PC-3 (cell line): ENCODE measurements around the gene C1QB. TPM values are rescaled to one million over a fixed set of nuclear protein-coding genes. Genes with fewer than 3 reads are reported as not detected.

Experiments
- ATAC-seq: fragments of 200-7000 bp; cut with Tn5 transposase; 2 replicates; pipeline ENCODE4 v1.9.1; 2020; ENCODE audit warnings: mild to moderate bottlenecking, moderate library complexity
- BruUV-seq: library from RNA; stranded (reverse); fragments of 400-500 nt; replicated peaks from 2 replicates; lab custom pipeline; 2021; lab: Mats Ljungman, UMichigan
- CTCF ChIA-PET: fragments of 300-600 bp; sonication (Branson Sonifier 250); formaldehyde crosslinking; loops from one replicate; lab custom pipeline; 2022; ENCODE audit warnings: antibody characterized with exemption; lab: Charles Lee
- POLR2A ChIA-PET: fragments of 300-600 bp; sonication (Branson Sonifier 250); formaldehyde crosslinking; loops from one replicate; lab custom pipeline; 2022; ENCODE audit warnings: antibody characterized with exemption; ENCODE audit not compliant: unreplicated experiment; lab: Charles Lee
- DNase-seq: peaks from one replicate; pipeline ENCODE4 v3.0.0-alpha.2; 2015
- H2AFZ ChIP-seq: fragments of 300-600 bp; sonication (generic); 2 replicates; pipeline ENCODE4 v1.6.0; 2016; ENCODE audit warnings: antibody characterized with exemption, low read length
- H3F3A ChIP-seq: fragments of 300-600 bp; sonication (generic); one replicate; pipeline ENCODE4 v1.6.0; 2017; ENCODE audit warnings: antibody characterized with exemption, low read length, control low read depth, mild to moderate bottlenecking; ENCODE audit not compliant: unreplicated experiment
- H3K27ac ChIP-seq: fragments of 300-600 bp; sonication (generic); 2 replicates; pipeline ENCODE4 v1.5.1; 2016; ENCODE audit warnings: mild to moderate bottlenecking, low read length
- H3K27me3 ChIP-seq: fragments of 300-600 bp; sonication (generic); 2 replicates; pipeline ENCODE4 v1.6.1; 2016; ENCODE audit warnings: low read length, mixed read lengths
- H3K36me3 ChIP-seq: fragments of 300-600 bp; sonication (generic); 2 replicates; pipeline ENCODE4 v1.6.1; 2016; ENCODE audit warnings: low read depth, mixed run types, low read length, mixed read lengths
- H3K4me1 ChIP-seq: fragments of 300-600 bp; sonication (generic); 2 replicates; pipeline ENCODE4 v1.5.1; 2016; ENCODE audit warnings: low read length; ENCODE audit not compliant: insufficient read depth
- H3K4me2 ChIP-seq: fragments of 300-600 bp; sonication (generic); 2 replicates; pipeline ENCODE4 v1.6.0; 2016; ENCODE audit warnings: low read length
- H3K4me3 ChIP-seq: fragments of 300-600 bp; sonication (generic); 2 replicates; pipeline ENCODE4 v1.5.1; 2016; ENCODE audit warnings: mild to moderate bottlenecking, low read length, mixed read lengths
- H3K79me2 ChIP-seq: fragments of 300-600 bp; sonication (generic); 2 replicates; pipeline ENCODE4 v1.6.1; 2017; ENCODE audit warnings: low read length, mixed read lengths
- H3K9ac ChIP-seq: fragments of 300-600 bp; sonication (generic); 2 replicates; pipeline ENCODE4 v1.6.0; 2016; ENCODE audit warnings: mild to moderate bottlenecking, low read length
- H3K9me2 ChIP-seq: fragments of 300-600 bp; sonication (generic); replicated peaks from 2 replicates; pipeline ENCODE4 v1.6.1; 2016; ENCODE audit warnings: mixed run types, low read length, mixed read lengths
- H3K9me3 ChIP-seq: fragments of 300-600 bp; sonication (generic); 2 replicates; pipeline ENCODE4 v1.6.1; 2016; ENCODE audit warnings: low read length, mixed read lengths
- H4K20me1 ChIP-seq: fragments of 300-600 bp; sonication (generic); 2 replicates; pipeline ENCODE4 v1.6.1; 2016; ENCODE audit warnings: low read length, mixed read lengths
- CTCF ChIP-seq: fragments of 300-600 bp; sonication (generic); conservative IDR thresholded peaks from 2 replicates; pipeline ENCODE4 v1.5.1; 2017; ENCODE audit warnings: antibody characterized with exemption, low read depth, mild to moderate bottlenecking, low read length
- EZH2 ChIP-seq: fragments of 300-600 bp; sonication (generic); IDR thresholded peaks from one replicate; pipeline ENCODE4 v1.6.1; 2017; ENCODE audit warnings: antibody characterized with exemption, mild to moderate bottlenecking, low read length; ENCODE audit not compliant: unreplicated experiment
- EZH2phosphoT487 ChIP-seq: fragments of 300-600 bp; sonication (generic); IDR thresholded peaks from 2 replicates; pipeline ENCODE4 v1.6.1; 2018; ENCODE audit warnings: mild to moderate bottlenecking, antibody characterized with exemption, low read length, borderline replicate concordance
- intact Hi-C: fragments of 100-400 bp; cut with micrococcal nuclease; formaldehyde crosslinking; loops from 2 replicates; pipeline ENCODE4 v1.9.0; 2023
- total RNA-seq: library from RNA; depleted of rRNA; stranded (reverse); fragments of >200 nt; gene quantifications from 2 replicates; pipeline ENCODE4 v1.2.3, GENCODE V29; 2014

C1QB gene
- total RNA-seq, 1 experiment from 2014 or later = not detected

- Histone ChIP-seq H4K20me1 (no peaks in the 10 kb centered on the region), H3K27me3 (no peaks in the 10 kb centered on the region), H3K4me3 (no peak overlapping the region), H3K36me3 (no peaks in the 10 kb centered on the region), H3K4me1 (no peaks in the 10 kb centered on the region), H3K9me2 (no peaks in the 10 kb centered on the region), H3K4me2 (no peak overlapping the region), H3K27ac (no peak overlapping the region), H3K9me3 (no peaks in the 10 kb centered on the region), H2AFZ (no peak overlapping the region), H3K79me2 (no peaks in the 10 kb centered on the region), H3F3A (no peaks in the 10 kb centered on the region), H3K9ac (no peak overlapping the region)
- no TSS peak for BruUV-seq
- intact Hi-C loops = no loop called here
- DNase-seq = no peak
- ChIA-PET CTCF (no interaction called here), POLR2A (no interaction called here)
- TF ChIP-seq EZH2 = no peak
- no peak for TF ChIP-seq CTCF
- no peak for TF ChIP-seq EZH2phosphoT487
- ATAC-seq = no peak
Measured at GRCh38 chr1:22637907-22638445, 15.1 kb upstream of the C1QB start.

DNA sequence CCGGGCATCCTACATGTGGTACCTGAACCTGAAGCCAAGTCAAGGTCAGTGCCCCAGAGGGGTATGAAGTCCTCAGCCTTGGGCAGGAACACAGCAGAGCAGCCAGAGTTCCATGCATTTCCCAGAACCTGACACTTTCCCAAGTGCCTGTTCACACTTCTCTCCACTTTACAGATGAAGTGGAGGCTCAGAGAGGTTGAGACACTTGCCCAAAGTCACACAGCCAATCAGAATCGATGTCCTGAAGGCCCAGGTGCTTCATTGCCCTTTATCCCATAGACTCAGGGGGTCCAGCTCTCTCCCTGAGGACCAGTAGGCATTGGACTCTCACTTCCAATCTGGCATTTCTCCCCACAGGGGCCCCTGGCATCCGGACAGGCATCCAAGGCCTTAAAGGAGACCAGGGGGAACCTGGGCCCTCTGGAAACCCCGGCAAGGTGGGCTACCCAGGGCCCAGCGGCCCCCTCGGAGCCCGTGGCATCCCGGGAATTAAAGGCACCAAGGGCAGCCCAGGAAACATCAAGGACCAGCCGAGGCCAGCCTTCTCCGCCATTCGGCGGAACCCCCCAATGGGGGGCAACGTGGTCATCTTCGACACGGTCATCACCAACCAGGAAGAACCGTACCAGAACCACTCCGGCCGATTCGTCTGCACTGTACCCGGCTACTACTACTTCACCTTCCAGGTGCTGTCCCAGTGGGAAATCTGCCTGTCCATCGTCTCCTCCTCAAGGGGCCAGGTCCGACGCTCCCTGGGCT is 14.4 kb upstream of the C1QB start:
- Histone ChIP-seq H3K27me3 (no peaks in the 10 kb centered on the region), H2AFZ (no peak overlapping the region), H3K9me2 (no peaks in the 10 kb centered on the region), H3K9ac (no peak overlapping the region), H3K27ac (no peak overlapping the region), H3K79me2 (no peaks in the 10 kb centered on the region), H4K20me1 (no peaks in the 10 kb centered on the region), H3K36me3 (no peaks in the 10 kb centered on the region), H3K9me3 (no peaks in the 10 kb centered on the region), H3K4me3 (no peak overlapping the region), H3K4me2 (no peak overlapping the region), H3F3A (no peaks in the 10 kb centered on the region), H3K4me1 (no peaks in the 10 kb centered on the region)
- ChIA-PET CTCF (interaction anchor here (0.5 kb wide), 1 partner anchor 111 kb away, joined by 3 read pairs; no protein-coding TSS in a partner anchor), POLR2A (no interaction called here)
- DNase-seq (no peak), ATAC-seq (no peak)
- intact Hi-C loops = no loop called here
- BruUV-seq = no TSS peak
- TF ChIP-seq EZH2phosphoT487 (no peak), EZH2 (no peak), CTCF (no peak)

DNA sequence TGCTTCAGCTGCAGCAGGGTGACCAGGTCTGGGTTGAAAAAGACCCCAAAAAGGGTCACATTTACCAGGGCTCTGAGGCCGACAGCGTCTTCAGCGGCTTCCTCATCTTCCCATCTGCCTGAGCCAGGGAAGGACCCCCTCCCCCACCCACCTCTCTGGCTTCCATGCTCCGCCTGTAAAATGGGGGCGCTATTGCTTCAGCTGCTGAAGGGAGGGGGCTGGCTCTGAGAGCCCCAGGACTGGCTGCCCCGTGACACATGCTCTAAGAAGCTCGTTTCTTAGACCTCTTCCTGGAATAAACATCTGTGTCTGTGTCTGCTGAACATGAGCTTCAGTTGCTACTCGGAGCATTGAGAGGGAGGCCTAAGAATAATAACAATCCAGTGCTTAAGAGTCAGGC is 13.8 kb upstream of the C1QB start:
- no peak for TF ChIP-seq EZH2
- no peak for TF ChIP-seq CTCF
- no peak for TF ChIP-seq EZH2phosphoT487
- Histone ChIP-seq H3K9me2 (no peaks in the 10 kb centered on the region), H3K9me3 (no peaks in the 10 kb centered on the region), H3K36me3 (no peaks in the 10 kb centered on the region), H3K9ac (no peak overlapping the region), H3K4me2 (no peak overlapping the region), H4K20me1 (no peaks in the 10 kb centered on the region), H3K79me2 (no peaks in the 10 kb centered on the region), H3K4me1 (no peaks in the 10 kb centered on the region), H3K27me3 (no peaks in the 10 kb centered on the region), H2AFZ (no peak overlapping the region), H3F3A (no peaks in the 10 kb centered on the region), H3K27ac (no peak overlapping the region), H3K4me3 (no peak overlapping the region)
- intact Hi-C loops = no loop called here
- no TSS peak for BruUV-seq
- ChIA-PET CTCF (interaction anchor here (0.5 kb wide), 1 partner anchor 112 kb away, joined by 3 read pairs; no protein-coding TSS in a partner anchor), POLR2A (interaction anchor here (0.7 kb wide), 1 partner anchor 170 kb away, joined by 3 read pairs; no protein-coding TSS in a partner anchor)
- ATAC-seq = no peak
- no peak for DNase-seq
